ENCODE results near the gene FUNDC2. TPM values are rescaled to one million over a fixed set of nuclear protein-coding genes. Genes with fewer than 3 reads are reported as not detected.

The FUNDC2 gene
- polyA plus RNA-seq, 1 donor (not counting 4 experiments of a cell fraction or from before 2014, with no cell fraction given), result 98.1 TPM

- peaks cover 4% of the 10 kb centered on the region for H3K4me1 ChIP-seq (ENCODE audit: control insufficient read depth, extremely low read depth, insufficient read depth, low read length)
- no peaks in the 10 kb centered on the region for H4K20me1 ChIP-seq (ENCODE audit: control insufficient read depth, extremely low read depth, insufficient read depth, low read length)
- H3K4me3 ChIP-seq (ENCODE audit: control insufficient read depth in 2 of 3, extremely low read depth in 1 of 3, insufficient read depth in 2 of 3, low read depth in 1 of 3, low read length in 3 of 3), result no peak overlapping the region
- no peaks in the 10 kb centered on the region for H3K9me1 ChIP-seq (ENCODE audit: control insufficient read depth, extremely low read depth, insufficient read depth, low read length)
- H3K27me3 ChIP-seq (ENCODE audit: control insufficient read depth, extremely low read depth, insufficient read depth, low read length), result no peaks in the 10 kb centered on the region
- dilution Hi-C loops (cut with MboI; ENCODE audit: extremely low pct_ligation_motif_present, low sequenced_read_pairs), result no loop called here
- no peak overlapping the region for H2AFZ ChIP-seq (ENCODE audit: control insufficient read depth, low read length)
- H3K4me2 ChIP-seq (ENCODE audit: control insufficient read depth, extremely low read depth, insufficient read depth, low read depth, low read length), result no peak overlapping the region
- H3K9ac ChIP-seq (ENCODE audit: control insufficient read depth, extremely low read depth, insufficient read depth, low read length), result no peak overlapping the region
- no peak for FAIRE-seq
- no peaks in the 10 kb centered on the region for H3K36me3 ChIP-seq (ENCODE audit: control insufficient read depth in 2 of 2, extremely low read depth in 1 of 2, insufficient read depth in 2 of 2, low read length in 2 of 2)
- no peak for DNase-seq (ENCODE audit: low read depth, low spot score)
- H3K79me2 ChIP-seq (ENCODE audit: control insufficient read depth, insufficient read depth, low read length), result no peaks in the 10 kb centered on the region
- H3K27ac ChIP-seq (ENCODE audit: control insufficient read depth, insufficient read depth, low read length), result no peak overlapping the region
- H3K9me3 ChIP-seq (ENCODE audit: control insufficient read depth, low read depth, low read length), result no peaks in the 10 kb centered on the region
- TF ChIP-seq EZH2 (IDR thresholded peaks at IDR 0.05; ENCODE audit: low read length) (no peak), CTCF (optimal IDR thresholded peaks at IDR 0.05 in 1 of 3, IDR thresholded peaks at IDR 0.05 in 1 of 3, conservative IDR thresholded peaks at IDR 0.05 in 1 of 3; ENCODE audit: extremely low read depth in 1 of 3, insufficient read depth in 2 of 3, low read length in 3 of 3) (no peak)
These were observed 27.0 kb downstream of the FUNDC2 start for GRCh38 chrX:155053656-155054055.

- H3K4me2 ChIP-seq (ENCODE audit: control insufficient read depth, extremely low read depth, insufficient read depth, low read depth, low read length), result no peak overlapping the region
- H3K9me1 ChIP-seq (ENCODE audit: control insufficient read depth, extremely low read depth, insufficient read depth, low read length), result no peaks in the 10 kb centered on the region
- dilution Hi-C loops (cut with MboI; ENCODE audit: extremely low pct_ligation_motif_present, low sequenced_read_pairs), result no loop called here
- H2AFZ ChIP-seq (ENCODE audit: control insufficient read depth, low read length), result no peak overlapping the region
- H3K27ac ChIP-seq (ENCODE audit: control insufficient read depth, insufficient read depth, low read length), result no peak overlapping the region
- H3K4me3 ChIP-seq (ENCODE audit: control insufficient read depth in 2 of 3, extremely low read depth in 1 of 3, insufficient read depth in 2 of 3, low read depth in 1 of 3, low read length in 3 of 3), result no peak overlapping the region
- H3K36me3 ChIP-seq (ENCODE audit: control insufficient read depth in 2 of 2, extremely low read depth in 1 of 2, insufficient read depth in 2 of 2, low read length in 2 of 2), result no peaks in the 10 kb centered on the region
- H3K9ac ChIP-seq (ENCODE audit: control insufficient read depth, extremely low read depth, insufficient read depth, low read length), result no peak overlapping the region
- no peak for FAIRE-seq
- DNase-seq (ENCODE audit: low read depth, low spot score), result no peak
- no peaks in the 10 kb centered on the region for H4K20me1 ChIP-seq (ENCODE audit: control insufficient read depth, extremely low read depth, insufficient read depth, low read length)
- no peaks in the 10 kb centered on the region for H3K79me2 ChIP-seq (ENCODE audit: control insufficient read depth, insufficient read depth, low read length)
- H3K27me3 ChIP-seq (ENCODE audit: control insufficient read depth, extremely low read depth, insufficient read depth, low read length), result no peaks in the 10 kb centered on the region
- H3K4me1 ChIP-seq (ENCODE audit: control insufficient read depth, extremely low read depth, insufficient read depth, low read length), result peaks cover 4% of the 10 kb centered on the region
- TF ChIP-seq EZH2 (IDR thresholded peaks at IDR 0.05; ENCODE audit: low read length), result no peak
- no peak for TF ChIP-seq CTCF (optimal IDR thresholded peaks at IDR 0.05 in 1 of 3, IDR thresholded peaks at IDR 0.05 in 1 of 3, conservative IDR thresholded peaks at IDR 0.05 in 1 of 3; ENCODE audit: extremely low read depth in 1 of 3, insufficient read depth in 2 of 3, low read length in 3 of 3)
- H3K9me3 ChIP-seq (ENCODE audit: control insufficient read depth, low read depth, low read length), result no peaks in the 10 kb centered on the region
These were observed 27.6 kb downstream of the FUNDC2 start for GRCh38 chrX:155054255-155054654.

Measured in keratinocyte (primary cell).